KOPT-K1 (cell line): ENCODE measurements around the gene GCM1.
"Not testable (repeated sequence)": the region's sequence is repeated elsewhere in the genome, so short reads cannot be mapped to it uniquely, and the experiment has no call there.

Experiments
- H3K27ac ChIP-seq: fragments of 200-600 bp; sonication (generic); 2 replicates; pipeline ENCODE4 v1.5.1; 2016; ENCODE audit warnings: antibody characterized with exemption, mild to moderate bottlenecking, low read depth, low read length; ENCODE audit not compliant: poor library complexity, severe bottlenecking
- H3K36me3 ChIP-seq: fragments of 200-600 bp; sonication (generic); 2 replicates; pipeline ENCODE4 v1.5.1; 2017; ENCODE audit warnings: antibody characterized with exemption, mild to moderate bottlenecking, low read length, moderate library complexity; ENCODE audit not compliant: insufficient read depth
- H3K9me3 ChIP-seq: fragments of 200-600 bp; sonication (generic); 2 replicates; pipeline ENCODE4 v1.5.1; 2017; ENCODE audit warnings: antibody characterized with exemption, low read length, mild to moderate bottlenecking; ENCODE audit not compliant: insufficient read depth, poor library complexity, severe bottlenecking

GCM1 gene

DNA sequence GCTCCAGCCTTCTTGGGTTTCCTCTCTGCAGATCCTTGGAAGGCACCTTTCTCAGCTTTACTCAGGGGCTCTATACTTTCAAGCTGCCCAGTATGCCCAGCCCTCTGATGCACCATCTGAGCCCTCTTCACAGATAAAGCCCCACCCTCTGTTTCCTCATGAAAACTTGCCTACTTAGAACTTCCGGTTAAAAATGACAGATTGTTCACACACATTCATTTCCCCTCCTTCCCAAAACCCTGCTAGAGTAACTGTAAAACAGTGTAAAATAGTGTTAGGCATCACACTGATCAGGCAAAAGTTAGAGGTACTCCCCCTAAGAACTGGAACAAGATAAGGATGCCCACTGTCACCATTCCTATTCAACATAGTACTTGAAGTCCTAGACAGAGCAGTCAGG is 14.0 kb upstream of the GCM1 start:
- H3K9me3 ChIP-seq, result peaks cover 6% of the 10 kb centered on the region
- H3K27ac ChIP-seq, result no peak overlapping the region
- H3K36me3 ChIP-seq, result no peaks in the 10 kb centered on the region

DNA sequence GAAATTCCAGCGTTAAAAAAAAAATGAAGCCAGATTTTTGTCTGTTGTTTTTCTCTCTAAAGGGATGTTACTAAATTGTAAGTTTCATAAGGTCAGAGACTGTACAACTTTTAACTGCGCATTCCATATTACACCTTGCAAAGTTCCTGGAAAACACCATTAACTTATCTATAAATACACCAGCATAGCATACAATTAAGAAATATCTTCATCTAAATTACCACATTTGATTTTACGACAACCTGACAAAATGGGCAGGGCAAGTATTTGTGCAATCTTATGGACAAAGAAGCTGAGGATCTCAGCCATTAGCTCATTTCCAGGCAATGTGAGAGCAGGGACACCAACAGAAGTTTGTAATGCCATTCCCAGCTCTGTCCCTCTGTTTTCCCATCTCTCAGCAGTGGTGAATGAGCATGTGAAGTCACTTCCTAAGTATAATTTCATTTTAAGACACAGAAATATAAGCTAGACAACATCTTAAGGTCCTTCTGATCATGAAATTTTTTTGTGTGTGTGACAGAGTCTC is 12.9 kb upstream of the GCM1 start:
- H3K36me3 ChIP-seq, result no peaks in the 10 kb centered on the region
- H3K9me3 ChIP-seq, result peaks cover 6% of the 10 kb centered on the region
- no peak overlapping the region for H3K27ac ChIP-seq

DNA sequence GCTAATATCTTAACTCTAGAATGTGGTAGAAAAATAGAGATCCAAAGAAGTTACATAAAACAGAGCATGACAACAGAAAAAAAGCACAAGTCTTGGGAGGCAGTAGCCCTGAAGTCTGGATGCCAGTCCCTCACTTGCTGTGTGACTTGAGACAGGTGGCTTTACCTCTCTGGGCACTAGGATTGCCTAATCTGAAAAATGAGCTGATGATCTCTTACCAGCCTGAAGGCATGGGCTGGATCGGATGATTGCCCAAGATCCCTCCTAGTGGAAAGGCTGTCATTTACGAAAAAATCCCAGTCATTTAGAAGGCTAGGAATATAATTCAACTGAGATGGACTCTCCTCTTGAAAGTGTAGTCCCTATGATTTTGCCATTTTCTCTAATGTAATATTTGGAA is 10.9 kb upstream of the GCM1 start:
- peaks cover 6% of the 10 kb centered on the region for H3K9me3 ChIP-seq
- H3K36me3 ChIP-seq, result no peaks in the 10 kb centered on the region
- no peak overlapping the region for H3K27ac ChIP-seq

DNA sequence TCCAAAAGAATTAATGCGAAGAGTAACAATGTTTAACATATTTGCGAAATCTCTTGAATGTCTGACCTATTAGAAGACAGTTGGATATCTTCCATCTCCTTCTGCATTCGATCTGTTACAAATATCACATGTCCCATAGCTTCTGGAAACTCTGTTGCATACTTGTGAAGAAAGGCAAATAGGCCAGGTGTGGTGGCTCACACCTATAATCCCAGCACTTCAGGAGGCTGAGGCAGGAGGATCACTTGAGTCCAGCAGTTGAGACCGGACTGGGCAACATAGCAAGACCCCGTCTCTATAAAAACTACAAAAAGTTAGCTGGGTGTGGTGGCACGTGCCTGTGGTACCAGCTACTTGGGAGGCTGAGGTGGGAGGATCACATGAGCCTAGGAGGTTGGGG is 9.4 kb upstream of the GCM1 start:
- H3K27ac ChIP-seq, H3K9me3 ChIP-seq, H3K36me3 ChIP-seq: not testable (repeated sequence)

DNA sequence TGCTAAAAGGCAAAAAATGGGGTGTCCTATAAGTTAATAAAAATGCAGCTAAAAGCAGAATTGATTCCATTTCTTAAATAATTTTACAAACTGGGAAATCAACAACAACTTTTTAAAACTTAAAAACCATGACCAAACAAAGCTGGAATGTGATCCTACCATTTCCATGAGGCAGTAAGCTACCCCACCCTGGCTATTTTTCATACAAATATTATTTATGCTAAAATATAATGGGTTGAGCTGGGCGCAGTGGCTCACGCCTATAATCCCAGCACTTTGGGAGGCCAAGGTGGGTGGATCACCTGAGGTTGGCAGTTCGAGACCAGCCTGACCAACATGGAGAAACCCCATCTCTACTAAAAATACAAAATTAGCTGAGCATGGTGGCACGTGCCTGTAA is 6.6 kb upstream of the GCM1 start:
- H3K36me3 ChIP-seq, H3K9me3 ChIP-seq, H3K27ac ChIP-seq: not testable (repeated sequence)

DNA sequence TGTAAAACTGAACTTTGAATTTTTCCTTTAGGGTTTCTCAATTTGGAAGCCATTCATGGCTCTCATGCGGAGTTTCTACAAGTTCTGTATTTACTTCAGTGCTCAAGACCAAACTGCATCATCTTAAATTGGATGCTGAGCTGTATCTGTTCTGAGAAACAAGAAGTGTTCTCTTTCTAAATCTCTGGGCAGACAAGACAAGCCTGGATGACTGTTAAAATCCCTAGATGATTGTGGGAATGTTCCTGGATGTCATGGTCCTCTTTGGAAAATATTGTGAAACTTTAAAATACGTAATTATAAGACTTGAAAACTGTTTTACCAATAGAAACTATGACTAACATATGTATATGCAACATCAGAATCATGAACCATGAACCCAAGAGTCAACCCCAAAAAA is 6.2 kb upstream of the GCM1 start:
- no peaks in the 10 kb centered on the region for H3K36me3 ChIP-seq
- H3K27ac ChIP-seq, result no peak overlapping the region
- H3K9me3 ChIP-seq, result no peaks in the 10 kb centered on the region

DNA sequence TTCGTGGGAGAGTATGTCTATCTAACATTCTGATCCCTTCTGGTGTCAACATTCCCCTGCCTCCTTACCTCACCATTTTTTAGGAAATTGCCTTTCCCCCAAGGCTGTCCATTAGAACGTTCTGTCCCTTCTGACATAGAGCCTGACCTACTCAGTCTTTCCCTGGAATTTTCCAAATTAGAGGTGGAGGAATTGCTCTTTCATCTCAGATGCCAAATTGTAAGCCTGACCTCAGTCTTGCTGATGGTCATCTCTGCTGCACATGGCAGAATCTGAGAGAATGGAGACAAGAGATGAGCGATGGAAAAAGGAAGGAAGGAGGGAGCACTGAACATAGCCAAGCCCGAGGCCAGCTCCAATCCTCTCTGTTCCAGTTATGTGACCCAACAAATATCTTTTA is 5.4 kb upstream of the GCM1 start:
- Histone ChIP-seq H3K9me3 (no peaks in the 10 kb centered on the region), H3K27ac (no peak overlapping the region), H3K36me3 (no peaks in the 10 kb centered on the region)

DNA sequence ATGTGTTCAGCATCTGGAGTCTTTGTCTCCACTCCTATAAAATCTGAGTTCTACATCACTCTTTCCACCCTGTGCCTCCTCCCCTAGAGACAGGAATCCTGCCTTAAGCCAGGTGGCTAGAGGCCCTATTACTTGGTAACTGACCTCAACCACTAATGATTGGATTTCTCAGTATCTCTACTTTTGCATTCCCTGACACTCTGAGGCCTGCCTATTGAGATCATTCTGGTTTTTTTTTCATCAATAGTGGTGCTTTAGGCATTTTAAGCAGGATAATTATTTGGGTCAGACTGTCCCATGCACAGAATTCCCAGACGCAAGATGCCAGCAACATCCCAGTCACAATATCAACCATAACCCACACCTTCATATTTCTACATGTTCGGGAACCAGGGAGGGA is 3.9 kb upstream of the GCM1 start:
- Histone ChIP-seq H3K9me3 (no peaks in the 10 kb centered on the region), H3K27ac (no peak overlapping the region), H3K36me3 (no peaks in the 10 kb centered on the region)

DNA sequence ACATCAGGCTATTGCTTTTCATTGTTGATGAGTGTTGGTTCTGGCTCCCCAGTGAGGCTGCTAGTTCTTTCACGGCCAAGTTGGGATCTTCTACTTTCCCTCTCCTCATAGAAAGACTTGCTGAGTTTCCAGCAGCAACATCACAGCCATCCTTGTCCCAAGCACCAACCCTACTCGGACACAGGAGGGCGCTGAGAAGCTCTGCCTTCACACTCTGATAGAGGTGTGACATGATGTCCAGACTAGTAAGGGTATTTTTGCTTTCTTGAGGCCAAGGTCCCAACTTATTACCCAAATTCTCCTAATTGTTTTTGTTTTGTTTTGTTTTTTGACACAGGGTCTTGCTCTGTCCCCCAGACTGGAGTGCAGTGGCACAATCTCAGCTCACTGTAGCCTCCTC is 3.0 kb upstream of the GCM1 start:
- Histone ChIP-seq H3K9me3 (no peaks in the 10 kb centered on the region), H3K36me3 (no peaks in the 10 kb centered on the region), H3K27ac (no peak overlapping the region)

DNA sequence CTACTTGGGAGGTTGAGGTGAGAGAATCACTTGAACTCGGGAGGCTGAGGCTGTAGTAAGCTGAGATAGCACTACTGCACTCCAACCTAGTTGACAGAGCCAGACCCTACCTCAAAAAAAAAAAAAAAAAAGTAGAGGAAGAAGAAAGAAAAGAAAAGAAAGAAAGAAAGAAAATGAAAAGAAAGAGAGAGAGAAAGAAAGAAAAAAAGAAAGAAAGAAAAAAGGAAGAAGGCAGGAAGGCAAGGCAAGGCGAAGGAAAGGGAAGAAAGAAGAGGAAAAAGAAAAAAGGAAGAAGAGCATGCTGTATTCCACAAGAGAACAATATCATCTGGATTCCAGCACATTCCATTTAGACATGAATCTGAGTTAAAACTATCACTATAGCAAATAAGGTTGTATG is 3.8 kb downstream of the GCM1 start:
- H3K27ac ChIP-seq, result no peak overlapping the region
- H3K36me3 ChIP-seq, result no peaks in the 10 kb centered on the region
- no peaks in the 10 kb centered on the region for H3K9me3 ChIP-seq

DNA sequence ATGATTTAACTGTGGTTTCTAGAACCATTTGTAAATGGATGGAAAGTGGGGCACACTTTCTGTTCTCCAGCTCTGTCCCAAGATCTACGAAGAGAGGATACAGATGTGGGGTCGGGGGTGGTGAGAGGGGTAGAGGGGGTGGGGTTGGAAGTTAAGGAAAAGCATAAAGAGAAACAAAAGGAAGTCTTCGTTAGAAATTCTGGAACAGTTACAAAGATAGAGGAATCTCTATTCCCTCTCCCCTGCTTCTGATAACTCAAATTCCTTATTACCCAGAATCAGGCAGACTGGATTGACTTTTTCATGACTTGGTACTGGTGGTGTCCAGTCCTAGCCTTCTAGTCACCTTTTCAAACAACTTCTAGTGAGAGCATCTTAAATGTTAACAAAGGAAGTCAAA is 4.9 kb downstream of the GCM1 start:
- Histone ChIP-seq H3K9me3 (no peaks in the 10 kb centered on the region), H3K36me3 (no peaks in the 10 kb centered on the region), H3K27ac (no peak overlapping the region)

DNA sequence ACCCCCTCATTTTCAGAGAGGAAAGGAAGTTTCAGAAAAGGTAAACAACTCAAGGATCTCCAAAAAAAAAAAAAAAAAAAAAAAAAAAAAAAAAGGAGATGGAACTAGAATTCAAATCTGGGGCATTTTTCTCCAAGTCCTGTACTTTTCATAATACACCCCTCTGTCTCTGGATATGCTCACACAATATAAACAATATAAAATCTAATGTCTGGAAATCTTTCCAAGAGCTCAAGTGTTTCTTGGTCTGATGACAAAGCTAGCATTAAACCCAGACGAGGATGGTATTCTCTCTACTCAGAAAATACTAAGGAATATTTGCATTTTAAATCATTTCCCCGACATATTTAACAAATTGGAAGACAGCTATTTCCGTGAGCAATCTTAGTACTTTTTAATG is 5.8 kb downstream of the GCM1 start:
- Histone ChIP-seq H3K9me3 (no peaks in the 10 kb centered on the region), H3K36me3 (no peaks in the 10 kb centered on the region), H3K27ac (no peak overlapping the region)

DNA sequence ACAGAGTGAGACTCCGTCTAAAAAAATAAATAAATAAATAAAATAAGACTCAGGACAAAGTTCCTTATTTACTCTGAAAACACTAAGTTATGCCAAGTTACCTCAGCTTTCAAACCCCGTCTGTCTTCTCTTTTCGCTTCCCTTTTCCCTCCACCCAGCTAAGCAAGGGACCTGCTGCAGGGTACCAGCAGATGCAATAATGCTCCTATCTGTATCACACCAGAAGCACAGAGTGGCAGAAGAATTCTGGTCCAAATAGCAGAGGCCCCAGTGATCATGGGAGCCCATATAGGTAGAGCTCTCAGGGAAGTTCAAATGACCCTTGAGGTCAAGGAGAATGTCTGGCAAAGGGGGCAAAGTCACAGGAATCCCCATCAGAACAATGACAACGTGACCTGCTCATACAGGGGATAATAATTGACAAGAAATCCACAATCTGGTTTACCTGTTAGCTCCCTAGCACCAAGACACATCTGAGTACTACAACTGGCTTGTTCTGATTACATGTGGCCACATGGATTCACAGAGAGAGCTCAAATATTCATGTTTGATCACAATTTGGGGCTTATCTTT is 8.7 kb downstream of the GCM1 start:
- Histone ChIP-seq H3K9me3 (no peaks in the 10 kb centered on the region), H3K27ac (no peak overlapping the region)

DNA sequence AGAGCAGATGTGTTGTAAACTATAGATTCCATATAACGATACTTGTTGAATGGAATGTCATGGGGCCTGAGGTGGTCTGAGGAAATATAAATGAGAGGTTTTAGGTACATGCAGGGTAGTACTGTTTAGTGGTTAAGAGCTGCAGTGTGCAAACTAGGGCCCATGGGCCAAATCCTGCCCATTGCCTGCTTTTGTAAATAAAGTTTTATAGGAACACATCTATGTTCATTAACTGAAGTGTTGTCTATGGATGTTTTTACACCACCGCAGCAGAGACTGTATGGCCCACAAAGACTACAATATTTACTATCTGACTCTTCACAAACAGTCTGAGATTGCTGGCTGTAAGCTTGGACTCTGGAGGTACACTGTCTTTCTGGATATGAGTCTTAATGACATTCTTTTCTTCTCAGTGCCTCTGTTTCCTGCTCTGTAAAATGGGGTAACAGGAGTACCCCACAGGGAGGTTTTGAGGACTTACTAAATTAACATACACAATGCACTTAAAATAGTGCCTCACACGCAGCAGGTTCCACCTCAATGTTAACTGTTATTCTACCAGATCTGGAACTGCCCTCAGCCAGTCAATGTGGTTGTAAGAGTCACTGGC is 12.5 kb downstream of the GCM1 start:
- no peaks in the 10 kb centered on the region for H3K9me3 ChIP-seq
- H3K27ac ChIP-seq, result no peak overlapping the region
- no peaks in the 10 kb centered on the region for H3K36me3 ChIP-seq

More for the DNA sequence above, 8.7 kb downstream of the GCM1 start:
- no peaks in the 10 kb centered on the region for H3K36me3 ChIP-seq

DNA sequence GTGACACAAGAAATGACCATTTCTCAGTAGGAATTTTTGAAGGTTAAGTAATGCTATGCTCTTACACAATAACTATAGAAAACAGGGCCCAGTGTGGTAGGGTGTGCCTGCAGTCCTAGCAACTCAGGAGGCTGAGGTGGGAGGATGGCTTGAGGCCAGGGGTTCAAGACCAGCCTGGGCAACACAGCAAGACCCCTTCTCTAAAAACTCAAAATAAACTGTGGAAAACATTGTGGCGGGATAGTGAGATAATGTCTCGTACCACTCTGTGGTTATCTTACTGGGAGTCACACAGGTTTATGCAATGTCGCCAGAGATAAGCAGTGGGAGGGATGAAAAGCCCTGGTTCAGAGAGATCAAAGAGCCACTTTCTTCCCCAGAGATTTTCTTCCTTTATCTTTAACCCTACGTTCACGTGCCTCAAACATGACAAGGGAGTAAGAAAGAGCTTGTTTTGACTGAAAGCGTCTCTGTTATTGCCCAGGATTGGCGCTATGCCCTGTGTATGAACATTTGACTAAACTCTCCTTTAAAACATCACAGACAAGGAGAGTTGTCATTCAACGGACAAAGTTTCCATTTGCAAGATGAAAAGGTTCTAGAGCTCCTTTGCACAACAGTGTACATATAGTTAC is 13.9 kb downstream of the GCM1 start:
- no peaks in the 10 kb centered on the region for H3K36me3 ChIP-seq
- no peak overlapping the region for H3K27ac ChIP-seq
- H3K9me3 ChIP-seq, result no peaks in the 10 kb centered on the region

DNA sequence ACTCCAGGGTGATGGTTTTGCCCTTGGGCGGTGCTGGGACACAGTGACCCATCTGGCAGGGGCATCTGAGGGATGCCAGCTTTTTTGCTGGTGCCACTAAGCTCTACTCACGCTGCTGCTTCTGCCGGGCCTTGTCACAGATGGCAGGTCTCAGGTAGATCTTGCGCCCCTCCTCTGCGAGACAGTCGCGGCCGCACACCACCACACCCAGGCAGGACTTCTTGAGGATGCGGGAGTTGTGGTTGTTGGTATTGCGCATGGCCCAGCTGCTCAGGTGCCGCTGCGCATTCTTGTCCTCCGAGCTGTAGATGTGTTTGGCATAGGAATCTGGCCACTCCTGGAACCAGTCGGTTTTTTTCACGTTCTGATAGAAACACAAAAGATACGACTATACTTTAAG is 14.7 kb downstream of the GCM1 start:
- Histone ChIP-seq H3K36me3 (no peaks in the 10 kb centered on the region), H3K27ac (no peak overlapping the region), H3K9me3 (no peaks in the 10 kb centered on the region)
